Measurements from ENCODE around the gene PTGDR. TPM values are rescaled to one million over a fixed set of nuclear protein-coding genes. Genes with fewer than 3 reads are reported as not detected.

Gene PTGDR
- polyA plus RNA-seq, 1 of the 3 experiments (the other 2 are of a cell fraction): not detected

- 62% methylated on average over 4 of the region's 4 CpGs for WGBS (ENCODE audit: low lambda C conversion rate)
- no peaks in the 10 kb centered on the region for H4K20me1 ChIP-seq (ENCODE audit: insufficient read depth)
- TF ChIP-seq MEF2A (IDR thresholded peaks at IDR 0.05; ENCODE audit: borderline replicate concordance, low read depth) (no peak), IRF3 (IDR thresholded peaks at IDR 0.05; ENCODE audit: low read depth, low read length) (no peak), RCOR1 (IDR thresholded peaks at IDR 0.05; ENCODE audit: low read length) (no peak), CHD2 (IDR thresholded peaks at IDR 0.05; ENCODE audit: low read length, partially characterized antibody) (no peak), USF2 (IDR thresholded peaks at IDR 0.05; ENCODE audit: borderline replicate concordance, low read depth, low read length) (no peak), NFIC (IDR thresholded peaks at IDR 0.05; ENCODE audit: borderline replicate concordance) (no peak), EP300 (IDR thresholded peaks at IDR 0.05; ENCODE audit: borderline replicate concordance in 1 of 2, low read depth in 1 of 2, low read length in 1 of 2) (no peak), CTCF (IDR thresholded peaks at IDR 0.05) (no peak), ZBTB33 (IDR thresholded peaks at IDR 0.05; ENCODE audit: borderline replicate concordance, low read depth) (no peak), GATA2 (CRISPR knock-in tag; IDR thresholded peaks at IDR 0.05) (no peak), RAD21 (IDR thresholded peaks at IDR 0.05; ENCODE audit: low read length) (no peak), RXRA (IDR thresholded peaks at IDR 0.05; ENCODE audit: borderline replicate concordance, low read depth) (no peak)
- no peaks in the 10 kb centered on the region for H3K36me3 ChIP-seq (replicated peaks in 1 of 2; ENCODE audit: control insufficient read depth in 1 of 2, insufficient read depth in 2 of 2, low read length in 1 of 2)
- no peaks in the 10 kb centered on the region for H3K9me3 ChIP-seq
- no peak overlapping the region for H3K4me3 ChIP-seq (ENCODE audit: low read depth in 2 of 2, low read length in 1 of 2)
- H3K27ac ChIP-seq (ENCODE audit: low read depth in 2 of 2, low read length in 1 of 2): no peak overlapping the region
- no peaks in the 10 kb centered on the region for H3K9me2 ChIP-seq
- H2AFZ ChIP-seq (ENCODE audit: low read depth): no peak overlapping the region
- POLR2A ChIA-PET: no interaction called here
- H3K27me3 ChIP-seq (ENCODE audit: insufficient read depth): no peaks in the 10 kb centered on the region
- no peak for DNase-seq
- H3F3A ChIP-seq (replicated peaks; ENCODE audit: insufficient read depth): no peaks in the 10 kb centered on the region
- no peaks in the 10 kb centered on the region for H3K4me1 ChIP-seq (ENCODE audit: control insufficient read depth in 1 of 2, insufficient read depth in 2 of 2, low read depth in 1 of 2, low read length in 1 of 2)
- no peak overlapping the region for H3K4me2 ChIP-seq
- no peaks in the 10 kb centered on the region for H3K79me2 ChIP-seq (ENCODE audit: insufficient read depth)
- CTCF ChIA-PET: interaction anchor here (3.6 kb wide), 1 partner anchor 10 kb away, joined by 13 read pairs; the partner anchor contains the start of gene PTGER2
- H3K9ac ChIP-seq: no peak overlapping the region
Observed at GRCh38 chr14:52304248-52304904, 36.9 kb downstream of the PTGDR start.

All from SK-N-SH (cell line).